GM23248 (cell line): ENCODE results near the gene NBEAL2. TPM values are rescaled to one million over a fixed set of nuclear protein-coding genes. Genes with fewer than 3 reads are reported as not detected.
"Not testable (repeated sequence)": the region's sequence is repeated elsewhere in the genome, so short reads cannot be mapped to it uniquely, and the experiment has no call there.

Experiments used
- DNase-seq: peaks from one replicate; pipeline ENCODE4 v3.0.0-alpha.2; 2015
- H2AFZ ChIP-seq: fragments of 200-600 bp; sonication (generic); 2 replicates; pipeline ENCODE4 v1.6.1; 2016; ENCODE audit warnings: antibody characterized with exemption
- H3F3A ChIP-seq: fragments of 200-600 bp; sonication (generic); 2 replicates; pipeline ENCODE4 v1.6.1; 2016; ENCODE audit warnings: mild to moderate bottlenecking, antibody characterized with exemption, mixed run types; ENCODE audit not compliant: insufficient read depth
- H3K27ac ChIP-seq: fragments of 200-600 bp; sonication (generic); 2 replicates; pipeline ENCODE4 v1.5.1; 2016; ENCODE audit warnings: mild to moderate bottlenecking
- H3K27me3 ChIP-seq: fragments of 200-600 bp; sonication (generic); replicated peaks from 2 replicates; pipeline ENCODE4 v1.6.1; 2016; ENCODE audit warnings: mild to moderate bottlenecking; ENCODE audit not compliant: insufficient read depth
- H3K36me3 ChIP-seq: fragments of 200-600 bp; sonication (generic); 2 replicates; pipeline ENCODE4 v1.6.1; 2016; ENCODE audit warnings: low read depth, mild to moderate bottlenecking
- H3K4me1 ChIP-seq: fragments of 200-600 bp; sonication (generic); 2 replicates; pipeline ENCODE4 v1.6.1; 2016; ENCODE audit warnings: mild to moderate bottlenecking; ENCODE audit not compliant: insufficient read depth
- H3K4me2 ChIP-seq: fragments of 200-600 bp; sonication (generic); one replicate; pipeline ENCODE4 v1.6.1; 2016; ENCODE audit warnings: mild to moderate bottlenecking; ENCODE audit not compliant: unreplicated experiment
- H3K4me3 ChIP-seq: fragments of 200-600 bp; sonication (generic); 2 replicates; pipeline ENCODE4 v1.5.1; 2016; ENCODE audit warnings: mild to moderate bottlenecking
- H3K79me2 ChIP-seq: fragments of 200-600 bp; sonication (generic); 2 replicates; pipeline ENCODE4 v1.6.1; 2016; ENCODE audit warnings: mild to moderate bottlenecking; ENCODE audit not compliant: insufficient read depth
- H3K9ac ChIP-seq: fragments of 200-600 bp; sonication (generic); 2 replicates; pipeline ENCODE4 v1.6.1; 2016; ENCODE audit warnings: mild to moderate bottlenecking
- H3K9me2 ChIP-seq: fragments of 200-600 bp; sonication (generic); 2 replicates; pipeline ENCODE4 v1.6.1; 2016; ENCODE audit warnings: mixed run types, mild to moderate bottlenecking, moderate library complexity; ENCODE audit not compliant: insufficient read depth
- H3K9me3 ChIP-seq: fragments of 200-600 bp; sonication (generic); one replicate; pipeline ENCODE4 v1.6.1; 2017; ENCODE audit warnings: low read depth
- H4K20me1 ChIP-seq: fragments of 200-600 bp; sonication (generic); 2 replicates; pipeline ENCODE4 v1.6.0; 2016; ENCODE audit not compliant: insufficient read depth
- EZH2 ChIP-seq: fragments of 200-600 bp; sonication (generic); IDR thresholded peaks from 2 replicates; pipeline ENCODE4 v1.6.1; 2018; ENCODE audit warnings: antibody characterized with exemption, mild to moderate bottlenecking; ENCODE audit not compliant: insufficient read depth, poor library complexity, severe bottlenecking
- EZH2phosphoT487 ChIP-seq: fragments of 200-600 bp; sonication (generic); IDR thresholded peaks from 2 replicates; pipeline ENCODE4 v1.6.1; 2018; ENCODE audit warnings: antibody characterized with exemption, moderate library complexity, mild to moderate bottlenecking, low read depth; ENCODE audit not compliant: insufficient read depth
- WGBS, 2 experiments: methylation state at CpG; one replicate each; pipeline ENCODE4 v1.1.6; 2015 to 2017; ENCODE audit warnings: low lambda C conversion rate in 2 of 2, low coverage in 1 of 2; ENCODE audit errors: missing lambda C conversion rate in 2 of 2; 5-methylcytosine and 5-hydroxymethylcytosine counted together
- in situ Hi-C: fragments of 300-500 bp; cut with MboI; formaldehyde crosslinking; loops from 2 replicates; pipeline ENCODE4 v1.15.0; 2020
- polyA plus RNA-seq: library from polyadenylated mRNA; unstranded; fragments of >200 nt; fragmentation: Nextera tagmentation; extraction: Ambion mirVana; gene quantifications from 2 replicates; pipeline ENCODE4 v1.2.1, GENCODE V29; 2016
- total RNA-seq: library from RNA; depleted of rRNA; stranded (reverse); fragments of >200 nt; shearing (Covaris generic); gene quantifications from 2 replicates; pipeline ENCODE4 v1.2.3, GENCODE V29; 2014

Gene NBEAL2
- total and polyA plus RNA-seq, 2 experiments from 2014 or later: 0.94 to 2.8 TPM

DNA sequence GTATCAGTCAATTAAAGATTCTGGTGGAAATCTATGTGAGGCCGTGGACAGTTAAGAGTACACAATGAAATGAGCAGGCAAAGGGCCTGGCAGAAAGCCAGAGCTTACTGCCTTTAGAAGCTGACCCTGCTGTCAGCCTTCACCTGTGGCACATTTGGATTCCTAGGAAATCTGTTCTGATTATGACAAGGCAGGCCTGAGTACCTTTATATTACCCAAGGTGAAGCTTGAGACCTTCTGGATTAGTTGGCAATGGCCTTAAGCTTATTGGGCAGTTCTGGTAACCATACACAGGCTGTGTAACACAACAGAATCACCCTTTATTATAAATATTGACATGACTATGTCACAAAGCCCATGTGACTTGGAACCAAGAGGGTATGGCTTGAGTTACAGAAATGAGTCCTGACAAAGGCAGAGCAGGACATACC, 43.2 kb downstream of the NBEAL2 start:
- peaks cover 23% of the 10 kb centered on the region for H3K4me1 ChIP-seq
- WGBS, 2 experiments: 7 to 13% methylated on average over 1 of the region's 1 CpG
- H3K9me3 ChIP-seq: no peaks in the 10 kb centered on the region
- TF ChIP-seq EZH2phosphoT487 (no peak), EZH2 (no peak)
- H3K9me2 ChIP-seq: no peaks in the 10 kb centered on the region
- H3K36me3 ChIP-seq: peaks cover 7% of the 10 kb centered on the region; the same call in 1 of the 2 replicates
- H3K79me2 ChIP-seq: peaks cover 88% of the 10 kb centered on the region
- no peak overlapping the region for H3K9ac ChIP-seq
- H3K4me2 ChIP-seq: peak overlapping the region; percentile 24
- peaks cover 29% of the 10 kb centered on the region for H3F3A ChIP-seq
- in situ Hi-C loops: no loop called here
- H2AFZ ChIP-seq: no peak overlapping the region
- no peak overlapping the region for H3K4me3 ChIP-seq
- H4K20me1 ChIP-seq: no peaks in the 10 kb centered on the region
- H3K27ac ChIP-seq: peak overlapping the region; percentile 32
- DNase-seq: peak; percentile 40
- no peaks in the 10 kb centered on the region for H3K27me3 ChIP-seq

DNA sequence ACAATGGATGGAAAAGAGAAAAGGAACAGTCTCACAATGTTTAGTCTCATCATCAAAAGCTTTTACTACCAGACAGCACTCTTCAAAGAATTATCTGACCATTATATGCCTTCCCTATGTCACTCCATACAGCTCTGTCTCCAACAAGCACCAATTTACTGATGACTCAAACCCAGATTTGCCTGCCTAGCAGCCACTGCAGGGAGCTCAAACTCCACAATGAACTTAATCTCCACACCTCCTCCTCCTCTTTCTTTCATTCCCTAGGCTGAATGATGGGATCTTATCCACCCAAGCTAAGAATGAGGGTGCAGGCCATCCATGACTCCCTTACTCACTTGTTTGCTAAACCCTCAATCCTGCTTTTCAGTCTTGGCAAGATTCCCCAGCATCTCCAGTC, 45.5 kb downstream of the NBEAL2 start:
- DNase-seq: peak; percentile 66

DNA sequence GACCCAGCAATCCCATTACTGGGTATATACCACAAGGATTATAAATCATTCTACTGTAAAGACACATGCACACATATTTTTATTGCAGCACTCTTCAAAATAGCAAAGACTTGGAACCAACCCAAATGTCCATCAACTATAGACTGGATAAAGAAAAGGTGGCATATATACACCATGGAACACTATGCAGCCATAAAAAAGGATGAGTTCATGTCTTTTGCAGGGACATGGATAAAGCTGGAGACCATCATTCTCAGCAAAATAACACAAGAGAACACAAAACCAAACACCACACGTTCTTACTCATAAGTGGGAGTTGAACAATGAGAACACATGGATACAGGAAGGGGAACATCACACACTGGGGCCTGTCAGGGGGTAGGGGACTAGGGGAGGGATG, 47.0 kb downstream of the NBEAL2 start:
- H3K9me2 ChIP-seq, DNase-seq, H3K9me3 ChIP-seq, H3K9ac ChIP-seq, H2AFZ ChIP-seq, H4K20me1 ChIP-seq, H3K36me3 ChIP-seq, H3K4me2 ChIP-seq, in situ Hi-C loops, H3K4me3 ChIP-seq, H3K27me3 ChIP-seq, H3K27ac ChIP-seq: not testable (repeated sequence)
- Histone ChIP-seq H3K4me1 (peaks cover 17% of the 10 kb centered on the region), H3F3A (peaks cover 21% of the 10 kb centered on the region), H3K79me2 (peaks cover 82% of the 10 kb centered on the region)
- 67 to 86% methylated on average over 1 of the region's 1 CpG for WGBS, 2 experiments

More for the DNA sequence above, 45.5 kb downstream of the NBEAL2 start:
- no peak overlapping the region for H3K4me3 ChIP-seq
- 0 out of 2 replicates have a peak, but pooled peaks cover 2% of the 10 kb centered on the region for H3K36me3 ChIP-seq
- in situ Hi-C loops: no loop called here
- H3K79me2 ChIP-seq: peaks cover 87% of the 10 kb centered on the region
- 0 out of 2 replicates have a peak overlapping the region, but pooled peaks have one; percentile 16 for H3K27ac ChIP-seq
- H3F3A ChIP-seq: peaks cover 21% of the 10 kb centered on the region
- H3K4me1 ChIP-seq: peaks cover 17% of the 10 kb centered on the region
- no peaks in the 10 kb centered on the region for H3K9me3 ChIP-seq
- H3K4me2 ChIP-seq: no peak overlapping the region
- H4K20me1 ChIP-seq: no peaks in the 10 kb centered on the region
- H2AFZ ChIP-seq: no peak overlapping the region
- H3K27me3 ChIP-seq: no peaks in the 10 kb centered on the region
- no peak overlapping the region for H3K9ac ChIP-seq
- no peaks in the 10 kb centered on the region for H3K9me2 ChIP-seq
- TF ChIP-seq EZH2phosphoT487 (no peak), EZH2 (no peak)

DNA sequence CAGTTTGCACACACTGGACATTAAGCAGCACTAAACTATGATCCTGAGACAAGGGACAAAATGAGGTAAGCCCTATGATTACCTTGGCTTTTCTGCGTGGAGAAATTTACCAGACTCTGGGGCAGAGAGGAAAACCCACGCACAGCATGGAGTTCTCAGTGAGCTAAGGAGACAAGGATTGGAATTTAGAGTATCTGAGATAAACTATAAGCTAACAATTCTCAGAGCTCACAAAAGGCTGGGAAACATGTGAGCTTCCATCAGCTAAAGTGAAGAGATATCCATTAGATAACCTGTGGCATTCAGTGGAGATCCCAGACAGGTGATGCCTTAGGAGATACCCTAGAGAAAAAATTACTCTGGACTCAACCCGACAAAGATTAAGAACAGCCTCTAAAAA, 48.7 kb downstream of the NBEAL2 start:
- TF ChIP-seq EZH2phosphoT487 (no peak), EZH2 (no peak)
- no peak overlapping the region for H3K27ac ChIP-seq

DNA sequence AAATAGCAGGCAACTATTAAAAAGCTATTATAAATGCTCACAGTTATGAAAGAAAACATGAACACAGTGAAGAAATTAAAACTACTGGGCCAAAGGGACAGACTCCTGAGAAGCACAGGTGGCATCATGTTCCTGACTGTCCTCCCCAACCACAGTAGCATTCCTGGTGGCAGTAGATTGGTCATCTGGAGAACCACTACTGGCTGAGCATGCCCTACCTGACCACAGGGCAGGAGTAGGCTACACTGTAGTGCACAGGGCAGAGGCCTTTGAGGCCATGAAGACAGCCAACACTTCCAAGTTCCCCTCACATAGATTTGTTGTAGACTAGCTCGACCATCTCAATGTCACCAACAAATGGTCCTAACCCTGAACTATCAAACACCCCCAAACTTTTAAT, 49.2 kb downstream of the NBEAL2 start:
- Histone ChIP-seq H3K9ac (no peak overlapping the region), H3K27ac (no peak overlapping the region), H3K4me2 (no peak overlapping the region), H3K27me3 (no peaks in the 10 kb centered on the region), H3K9me2 (no peaks in the 10 kb centered on the region), H2AFZ (no peak overlapping the region), H4K20me1 (no peaks in the 10 kb centered on the region), H3F3A (peaks cover 15% of the 10 kb centered on the region), H3K36me3 (peaks cover 8% of the 10 kb centered on the region; the same call in 1 of the 2 replicates), H3K9me3 (no peaks in the 10 kb centered on the region), H3K79me2 (peaks cover 60% of the 10 kb centered on the region), H3K4me1 (peaks cover 10% of the 10 kb centered on the region), H3K4me3 (no peak overlapping the region)
- TF ChIP-seq EZH2 (no peak), EZH2phosphoT487 (no peak)
- 100% methylated on average over 1 of the region's 1 CpG for WGBS, 2 experiments
- in situ Hi-C loops: no loop called here
- no peak for DNase-seq

More for the DNA sequence above, 48.7 kb downstream of the NBEAL2 start:
- no peak overlapping the region for H3K4me2 ChIP-seq
- H3K36me3 ChIP-seq: peaks cover 8% of the 10 kb centered on the region; the same call in 1 of the 2 replicates
- in situ Hi-C loops: no loop called here
- no peak overlapping the region for H2AFZ ChIP-seq
- no peaks in the 10 kb centered on the region for H3K9me2 ChIP-seq
- 91 to 92% methylated on average over 3 of the region's 3 CpGs for WGBS, 2 experiments
- no peaks in the 10 kb centered on the region for H4K20me1 ChIP-seq
- no peak overlapping the region for H3K9ac ChIP-seq
- H3K4me1 ChIP-seq: peaks cover 10% of the 10 kb centered on the region
- no peaks in the 10 kb centered on the region for H3K9me3 ChIP-seq
- H3K79me2 ChIP-seq: peaks cover 65% of the 10 kb centered on the region
- H3F3A ChIP-seq: peaks cover 16% of the 10 kb centered on the region
- H3K4me3 ChIP-seq: no peak overlapping the region
- no peak for DNase-seq
- no peaks in the 10 kb centered on the region for H3K27me3 ChIP-seq

DNA sequence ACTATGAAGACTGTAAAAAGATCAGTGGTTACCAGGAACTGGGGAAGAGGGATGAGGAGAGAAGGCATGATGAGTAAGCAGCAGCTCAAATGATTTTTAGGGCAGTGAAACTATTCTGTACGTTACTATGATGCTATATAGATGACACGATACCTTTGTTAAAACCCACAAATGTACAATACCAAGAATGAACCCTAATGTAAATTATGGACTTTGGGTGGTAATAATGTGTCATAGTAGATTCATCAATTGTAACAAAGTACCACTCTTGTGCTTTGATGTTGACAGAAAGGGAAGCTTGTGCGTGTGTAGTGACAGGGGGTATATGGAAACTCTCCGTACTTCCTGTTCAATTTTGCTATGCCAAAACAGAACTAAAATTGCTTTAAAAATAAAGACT, 51.6 kb downstream of the NBEAL2 start:
- 93 to 94% methylated on average over 4 of the region's 4 CpGs for WGBS, 2 experiments
- H3K9ac ChIP-seq, H3K27me3 ChIP-seq, in situ Hi-C loops, H3K4me2 ChIP-seq, DNase-seq, H3K9me2 ChIP-seq, H3K4me3 ChIP-seq, H3K4me1 ChIP-seq, H3F3A ChIP-seq, H3K9me3 ChIP-seq, H4K20me1 ChIP-seq, H3K27ac ChIP-seq, H2AFZ ChIP-seq: not testable (repeated sequence)
- H3K36me3 ChIP-seq: peaks cover 12% of the 10 kb centered on the region
- peaks cover 37% of the 10 kb centered on the region for H3K79me2 ChIP-seq
